ENCODE results near the gene ACP6. TPM values are rescaled to one million over a fixed set of nuclear protein-coding genes. Genes with fewer than 3 reads are reported as not detected.

The ACP6 gene
- total RNA-seq, 1 experiment from 2014 or later = 12.0 TPM

- no peaks in the 10 kb centered on the region for H3K27me3 ChIP-seq (ENCODE audit: control insufficient read depth, insufficient read depth, low read length)
- H3K4me1 ChIP-seq (ENCODE audit: control insufficient read depth, insufficient read depth, low read length) = no peaks in the 10 kb centered on the region
- no peak overlapping the region for H3K27ac ChIP-seq (ENCODE audit: low read length)
- peak; percentile 78 for ATAC-seq
- no peak for DNase-seq (ENCODE audit: low read depth, low spot score)
- CTCF ChIA-PET = no interaction called here
- no peaks in the 10 kb centered on the region for H3K36me3 ChIP-seq (ENCODE audit: control insufficient read depth, insufficient read depth, low read length)
- POLR2A ChIA-PET = no interaction called here
- TF ChIP-seq POLR2AphosphoS5 (IDR thresholded peaks at IDR 0.05; ENCODE audit: low read depth, low read length) (no peak), TCF7L2 (IDR thresholded peaks at IDR 0.05; ENCODE audit: low read depth, low read length) (no peak), CTCF (IDR thresholded peaks at IDR 0.05) (no peak), SIN3A (IDR thresholded peaks at IDR 0.05; ENCODE audit: borderline replicate concordance, insufficient read depth, low read depth, low read length) (no peak), REST (IDR thresholded peaks at IDR 0.05; ENCODE audit: insufficient read depth in 1 of 2, low read depth in 2 of 2, low read length in 1 of 2) (no peak)
- BruUV-seq (replicated peaks) = no TSS peak
- H3K4me3 ChIP-seq (ENCODE audit: low read depth in 2 of 2, low read length in 2 of 2) = no peak overlapping the region
- in situ Hi-C loops (cut with HindIII; ENCODE audit: low pct_unique_long_range_greater_than_20kb, low sequenced_read_pairs) (no loop called here), intact Hi-C loops (cut with micrococcal nuclease; ENCODE audit: unreplicated experiment) (no loop called here)
- H3K9me3 ChIP-seq (ENCODE audit: control insufficient read depth, insufficient read depth, low read depth, low read length) = peaks cover 17% of the 10 kb centered on the region; the same call in 1 of the 2 replicates
Observed at GRCh38 chr1:147676311-147677085, 6.2 kb upstream of the ACP6 start.

GRCh38 chr1:147673816-147674215 lies 3.5 kb upstream of the ACP6 start:
- no TSS peak for BruUV-seq (replicated peaks)

More at GRCh38 chr1:147673816-147674215, 3.5 kb upstream of the ACP6 start:
- no peak overlapping the region for H3K27ac ChIP-seq (ENCODE audit: low read length)
- in situ Hi-C loops (cut with HindIII; ENCODE audit: low pct_unique_long_range_greater_than_20kb, low sequenced_read_pairs) = no loop called here
- no peak overlapping the region for H3K4me3 ChIP-seq (ENCODE audit: low read depth in 2 of 2, low read length in 2 of 2)
- no peaks in the 10 kb centered on the region for H3K27me3 ChIP-seq (ENCODE audit: control insufficient read depth, insufficient read depth, low read length)
- no peak for DNase-seq (ENCODE audit: low read depth, low spot score)
- no peaks in the 10 kb centered on the region for H3K36me3 ChIP-seq (ENCODE audit: control insufficient read depth, insufficient read depth, low read length)
- ChIA-PET CTCF (interaction anchor here (0.6 kb wide), 1 partner anchor 11 kb away, joined by 6 read pairs; no protein-coding TSS in a partner anchor), POLR2A (interaction anchor here (0.6 to 0.8 kb wide), 2 partner anchors 22 to 166 kb away, joined by 4 to 6 read pairs; no protein-coding TSS in a partner anchor)
- H3K4me1 ChIP-seq (ENCODE audit: control insufficient read depth, insufficient read depth, low read length) = peaks cover 6% of the 10 kb centered on the region; the same call in 1 of the 2 replicates
- peaks cover 17% of the 10 kb centered on the region; the same call in 1 of the 2 replicates for H3K9me3 ChIP-seq (ENCODE audit: control insufficient read depth, insufficient read depth, low read depth, low read length)
- TF ChIP-seq POLR2AphosphoS5 (IDR thresholded peaks at IDR 0.05; ENCODE audit: low read depth, low read length) (no peak), REST (IDR thresholded peaks at IDR 0.05; ENCODE audit: insufficient read depth in 1 of 2, low read depth in 2 of 2, low read length in 1 of 2) (no peak), SIN3A (IDR thresholded peaks at IDR 0.05; ENCODE audit: borderline replicate concordance, insufficient read depth, low read depth, low read length) (no peak), TCF7L2 (IDR thresholded peaks at IDR 0.05; ENCODE audit: low read depth, low read length) (no peak), CTCF (IDR thresholded peaks at IDR 0.05) (no peak)
- no peak for ATAC-seq
- intact Hi-C loops (cut with micrococcal nuclease; ENCODE audit: unreplicated experiment) = no loop called here

All from Panc1 (cell line).